ENCODE results near the gene CHD2. TPM values are rescaled to one million over a fixed set of nuclear protein-coding genes. Genes with fewer than 3 reads are reported as not detected.

Gene CHD2
- total RNA-seq, 1 experiment from 2014 or later: 63.3 TPM

DNA sequence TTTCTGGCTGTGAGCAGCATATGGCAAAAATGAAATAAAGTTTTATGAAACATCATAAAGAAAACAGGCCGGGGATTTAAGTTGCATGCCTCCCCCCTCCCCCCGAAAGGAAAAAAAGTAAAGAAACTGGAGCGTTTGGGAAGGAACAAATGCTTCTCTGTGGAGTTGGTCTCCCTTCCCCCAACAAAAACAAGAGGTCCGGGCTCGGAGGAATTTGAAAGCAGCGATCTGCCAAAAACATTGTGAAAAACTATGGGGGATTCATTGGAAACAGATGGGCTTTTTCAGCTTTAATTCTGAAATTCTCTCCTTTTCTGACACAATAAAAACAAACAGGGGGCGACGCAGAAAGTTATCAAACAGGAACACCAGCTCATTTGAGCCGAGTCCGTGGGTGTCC is 171.9 kb downstream of the CHD2 start:
- H3K27ac Mint-ChIP-seq: peak overlapping the region; percentile 58 to 99 (median 96); a peak in 6 of 7 replicates
- Histone ChIP-seq H4K91ac (ENCODE audit: insufficient read length, low read depth, low read length) (no peak overlapping the region), H3K27ac (ENCODE audit: insufficient read length, low read depth, low read length) (no peak overlapping the region), H2BK5ac (ENCODE audit: insufficient read length, low read length) (no peak overlapping the region), H2AK5ac (ENCODE audit: insufficient read length, low read length) (no peak overlapping the region), H3K4ac (ENCODE audit: low read depth, low read length) (no peak overlapping the region), H3K23me2 (ENCODE audit: insufficient read length, low read depth, low read length, poor library complexity, severe bottlenecking) (peaks cover 19% of the 10 kb centered on the region), H2BK12ac (ENCODE audit: insufficient read length, low read depth, low read length) (no peak overlapping the region), H3K18ac (ENCODE audit: insufficient read length, low read depth, low read length) (no peak overlapping the region), H2BK15ac (ENCODE audit: low read depth, low read length) (no peak overlapping the region), H3K56ac (ENCODE audit: insufficient read length, low read depth, low read length) (no peak overlapping the region), H2AFZ (ENCODE audit: low read length) (no peak overlapping the region), H3K4me1 (ENCODE audit: insufficient read depth, low read length) (peaks cover 8% of the 10 kb centered on the region; the same call in 1 of the 2 replicates), H3K79me2 (ENCODE audit: insufficient read depth, low read length) (peaks cover 23% of the 10 kb centered on the region; the same call in 1 of the 2 replicates), H4K8ac (replicated peaks; ENCODE audit: insufficient read length, low read depth, low read length) (no peak overlapping the region), H3T11ph (ENCODE audit: low read length) (no peak overlapping the region), H3K79me1 (ENCODE audit: insufficient read depth, low read depth, low read length, poor library complexity, severe bottlenecking) (peaks cover 5% of the 10 kb centered on the region), H3K9me3 (ENCODE audit: control insufficient read depth, low read depth, low read length) (no peaks in the 10 kb centered on the region), H3K4me2 (ENCODE audit: insufficient read depth, insufficient read length, low read length) (peak overlapping the region; percentile 52), H2BK20ac (ENCODE audit: low read depth, low read length, poor library complexity, severe bottlenecking) (no peak overlapping the region), H3K14ac (ENCODE audit: insufficient read depth, low read length) (0 out of 2 replicates have a peak overlapping the region, but pooled peaks have one; percentile 26), H3K27me3 (ENCODE audit: insufficient read depth, low read length) (no peaks in the 10 kb centered on the region; the same call in 1 of the 2 replicates), H4K20me1 (ENCODE audit: control insufficient read depth, insufficient read depth, insufficient read length) (no peaks in the 10 kb centered on the region), H4K5ac (ENCODE audit: insufficient read length, low read depth, low read length) (no peak overlapping the region), H3K23ac (ENCODE audit: insufficient read length, low read depth, low read length) (no peak overlapping the region), H3K9ac (ENCODE audit: extremely low read depth, insufficient read length, low read length) (peak overlapping the region; percentile 84), H2BK120ac (ENCODE audit: low read depth, low read length, poor library complexity, severe bottlenecking) (no peak overlapping the region)
- H3K36me3 Mint-ChIP-seq (ENCODE audit: insufficient read depth in 1 of 3, low read depth in 3 of 3): peaks cover 15 to 47% (median 21%) of the 10 kb centered on the region in 3 experiments
- peaks cover 65 to 74% of the 10 kb centered on the region in 2 experiments for H3K4me1 Mint-ChIP-seq
- no CpG with 5 or more reads among the region's 10 CpGs for WGBS (ENCODE audit: extremely low coverage, insufficient read length, low lambda C conversion rate)
- peak overlapping the region; percentile 87 to 98 for H3K4me3 Mint-ChIP-seq
- DNase-seq: no peak
- no peaks in the 10 kb centered on the region; a peak in 1 of 5 replicates for H3K9me3 Mint-ChIP-seq
- H3K27me3 Mint-ChIP-seq (ENCODE audit: low read depth): peaks cover 32% of the 10 kb centered on the region
- TF ChIP-seq, protein P1, sequence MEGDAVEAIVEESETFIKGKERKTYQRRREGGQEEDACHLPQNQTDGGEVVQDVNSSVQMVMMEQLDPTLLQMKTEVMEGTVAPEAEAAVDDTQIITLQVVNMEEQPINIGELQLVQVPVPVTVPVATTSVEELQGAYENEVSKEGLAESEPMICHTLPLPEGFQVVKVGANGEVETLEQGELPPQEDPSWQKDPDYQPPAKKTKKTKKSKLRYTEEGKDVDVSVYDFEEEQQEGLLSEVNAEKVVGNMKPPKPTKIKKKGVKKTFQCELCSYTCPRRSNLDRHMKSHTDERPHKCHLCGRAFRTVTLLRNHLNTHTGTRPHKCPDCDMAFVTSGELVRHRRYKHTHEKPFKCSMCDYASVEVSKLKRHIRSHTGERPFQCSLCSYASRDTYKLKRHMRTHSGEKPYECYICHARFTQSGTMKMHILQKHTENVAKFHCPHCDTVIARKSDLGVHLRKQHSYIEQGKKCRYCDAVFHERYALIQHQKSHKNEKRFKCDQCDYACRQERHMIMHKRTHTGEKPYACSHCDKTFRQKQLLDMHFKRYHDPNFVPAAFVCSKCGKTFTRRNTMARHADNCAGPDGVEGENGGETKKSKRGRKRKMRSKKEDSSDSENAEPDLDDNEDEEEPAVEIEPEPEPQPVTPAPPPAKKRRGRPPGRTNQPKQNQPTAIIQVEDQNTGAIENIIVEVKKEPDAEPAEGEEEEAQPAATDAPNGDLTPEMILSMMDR (conservative IDR thresholded peaks at IDR 0.05): no peak

Data from H9 (cell line).